Caco-2 (cell line): ENCODE data around the gene BICD1. TPM values are rescaled to one million over a fixed set of nuclear protein-coding genes. Genes with fewer than 3 reads are reported as not detected.

ENCODE experiments used
- BruUV-seq: library from RNA; stranded (reverse); fragments of 400-500 nt; replicated peaks from 2 replicates; lab custom pipeline; 2021; lab: Mats Ljungman, UMichigan
- CTCF ChIA-PET: fragments of 300-600 bp; sonication (Branson Sonifier 250); formaldehyde crosslinking; loops from one replicate; lab custom pipeline; 2022; ENCODE audit warnings: antibody characterized with exemption; lab: Charles Lee
- POLR2A ChIA-PET: fragments of 300-600 bp; sonication (Branson Sonifier 250); formaldehyde crosslinking; loops from one replicate; lab custom pipeline; 2022; ENCODE audit warnings: antibody characterized with exemption; lab: Charles Lee
- DNase-seq, 2 experiments: peaks; one replicate each; pipeline versions ENCODE4 v3.0.0 to v3.0.0-alpha.2; 2020 to 2022
- H3K27me3 ChIP-seq: replicated peaks from 2 replicates; pipeline ENCODE4 v1.6.0; 2011; ENCODE audit warnings: low read length; ENCODE audit not compliant: control insufficient read depth, insufficient read depth
- H3K36me3 ChIP-seq: 2 replicates; pipeline ENCODE4 v1.5.1; 2011; ENCODE audit warnings: low read length; ENCODE audit not compliant: control insufficient read depth, insufficient read depth
- H3K4me1 ChIP-seq: fragments of 250-450 bp; sonication (Bioruptor Pico); 2 replicates; pipeline ENCODE4 v1.5.1; 2020; ENCODE audit warnings: mild to moderate bottlenecking
- H3K4me3 ChIP-seq: 2 replicates; pipeline ENCODE4 v1.5.1; 2011; ENCODE audit warnings: low read depth, mild to moderate bottlenecking, control low read depth, low read length
- H3K9me3 ChIP-seq: fragments of 250-450 bp; sonication (Bioruptor Pico); 2 replicates; pipeline ENCODE4 v1.5.1; 2020; ENCODE audit warnings: mild to moderate bottlenecking, moderate library complexity
- H3K27ac Mint-ChIP-seq: one replicate; pipeline ENCODE4 v1.8.0; 2022; ENCODE audit warnings: mixed read lengths; ENCODE audit not compliant: unreplicated experiment
- H3K27me3 Mint-ChIP-seq: one replicate; pipeline ENCODE4 v1.8.0; 2022; ENCODE audit warnings: mixed read lengths; ENCODE audit not compliant: insufficient read depth, unreplicated experiment
- H3K36me3 Mint-ChIP-seq: one replicate; pipeline ENCODE4 v1.8.0; 2022; ENCODE audit warnings: mild to moderate bottlenecking, mixed read lengths; ENCODE audit not compliant: insufficient read depth, unreplicated experiment
- H3K4me1 Mint-ChIP-seq: one replicate; pipeline ENCODE4 v1.8.0; 2022; ENCODE audit warnings: low read depth, mixed read lengths; ENCODE audit not compliant: unreplicated experiment
- H3K4me3 Mint-ChIP-seq: one replicate; pipeline ENCODE4 v1.8.0; 2022; ENCODE audit warnings: mild to moderate bottlenecking, moderate library complexity, mixed read lengths; ENCODE audit not compliant: unreplicated experiment
- H3K9me3 Mint-ChIP-seq: one replicate; pipeline ENCODE4 v1.8.0; 2022; ENCODE audit warnings: mixed read lengths; ENCODE audit not compliant: unreplicated experiment
- CTCF ChIP-seq, 2 experiments: fragments of 200-600 bp in 1 of 2; IDR thresholded peaks; 1 replicate in 1 of 2; 2 replicates in 1 of 2; pipeline versions ENCODE4 v1.5.1 to v1.8.0; 2011 to 2022; ENCODE audit warnings: antibody characterized with exemption in 1 of 2, control low read depth in 1 of 2, inconsistent platforms in 1 of 2, low read depth in 1 of 2, low read length in 1 of 2, mild to moderate bottlenecking in 1 of 2, moderate library complexity in 1 of 2; ENCODE audit not compliant: insufficient read depth in 1 of 2, severe bottlenecking in 1 of 2, unreplicated experiment in 1 of 2
- intact Hi-C: fragments of 100-400 bp; cut with micrococcal nuclease; formaldehyde crosslinking; loops from one replicate; pipeline ENCODE4 v1.10.0; 2022; ENCODE audit not compliant: unreplicated experiment
- total RNA-seq: library from RNA; stranded (reverse); gene quantifications from 2 replicates; pipeline ENCODE4 v1.2.3, GENCODE V29; 2022

Gene BICD1
- total RNA-seq, 1 experiment from 2014 or later = 36.2 TPM

GRCh38 chr12:32253154-32253790 lies 146.6 kb downstream of the BICD1 start:
- peaks cover 12% of the 10 kb centered on the region for H3K9me3 ChIP-seq
- H3K27me3 Mint-ChIP-seq = no peaks in the 10 kb centered on the region
- no peak overlapping the region for H3K4me3 ChIP-seq
- TF ChIP-seq CTCF (IDR thresholded peaks at IDR 0.05; ENCODE audit: insufficient read depth in 1 of 2, low read depth in 1 of 2, low read length in 1 of 2, severe bottlenecking in 1 of 2, unreplicated experiment in 1 of 2) = no peak
- H3K27me3 ChIP-seq = no peaks in the 10 kb centered on the region
- no TSS peak for BruUV-seq
- intact Hi-C loops = no loop called here
- CTCF ChIA-PET = no interaction called here
- peaks cover 11% of the 10 kb centered on the region for H3K36me3 Mint-ChIP-seq
- H3K4me1 Mint-ChIP-seq = peaks cover 14% of the 10 kb centered on the region
- H3K9me3 Mint-ChIP-seq = peaks cover 11% of the 10 kb centered on the region
- no peak for DNase-seq
- POLR2A ChIA-PET = no interaction called here
- no peak overlapping the region for H3K27ac Mint-ChIP-seq
- H3K4me3 Mint-ChIP-seq = no peak overlapping the region
- H3K4me1 ChIP-seq = no peaks in the 10 kb centered on the region
- no peaks in the 10 kb centered on the region for H3K36me3 ChIP-seq

- no peak for DNase-seq
- Mint-ChIP-seq H3K4me1 (peaks cover 20% of the 10 kb centered on the region), H3K27ac (no peak overlapping the region), H3K36me3 (peaks cover 11% of the 10 kb centered on the region), H3K27me3 (no peaks in the 10 kb centered on the region), H3K4me3 (no peak overlapping the region), H3K9me3 (peaks cover 5% of the 10 kb centered on the region)
- Histone ChIP-seq H3K9me3 (peaks cover 8% of the 10 kb centered on the region; the same call in 1 of the 2 replicates), H3K4me1 (peaks cover 4% of the 10 kb centered on the region; the same call in 1 of the 2 replicates), H3K27me3 (no peaks in the 10 kb centered on the region), H3K4me3 (no peak overlapping the region), H3K36me3 (no peaks in the 10 kb centered on the region)
- no peak for TF ChIP-seq CTCF (IDR thresholded peaks at IDR 0.05; ENCODE audit: insufficient read depth in 1 of 2, low read depth in 1 of 2, low read length in 1 of 2, severe bottlenecking in 1 of 2, unreplicated experiment in 1 of 2)
- no TSS peak for BruUV-seq
- POLR2A ChIA-PET = no interaction called here
- intact Hi-C loops = no loop called here
- CTCF ChIA-PET = no interaction called here
These were observed 147.8 kb downstream of the BICD1 start for GRCh38 chr12:32254260-32254956.

- ChIA-PET CTCF (no interaction called here), POLR2A (no interaction called here)
- DNase-seq = no peak
- no TSS peak for BruUV-seq
- Mint-ChIP-seq H3K9me3 (peaks cover 10% of the 10 kb centered on the region), H3K36me3 (peaks cover 14% of the 10 kb centered on the region), H3K4me3 (no peak overlapping the region), H3K27me3 (no peaks in the 10 kb centered on the region), H3K4me1 (peaks cover 18% of the 10 kb centered on the region), H3K27ac (no peak overlapping the region)
- H3K36me3 ChIP-seq = no peaks in the 10 kb centered on the region
- H3K4me1 ChIP-seq = peaks cover 7% of the 10 kb centered on the region; the same call in 1 of the 2 replicates
- peaks cover 8% of the 10 kb centered on the region; the same call in 1 of the 2 replicates for H3K9me3 ChIP-seq
- no peak overlapping the region for H3K4me3 ChIP-seq
- no peak for TF ChIP-seq CTCF (IDR thresholded peaks at IDR 0.05; ENCODE audit: insufficient read depth in 1 of 2, low read depth in 1 of 2, low read length in 1 of 2, severe bottlenecking in 1 of 2, unreplicated experiment in 1 of 2)
- intact Hi-C loops = no loop called here
- H3K27me3 ChIP-seq = no peaks in the 10 kb centered on the region
These were observed 148.9 kb downstream of the BICD1 start for GRCh38 chr12:32255588-32255987.
